B cell (primary cell): Measurements from ENCODE around the gene WDR12. TPM values are rescaled to one million over a fixed set of nuclear protein-coding genes. Genes with fewer than 3 reads are reported as not detected.

Source experiments
- ATAC-seq: fragments of 200-7000 bp; cut with Tn5 transposase; one replicate; pipeline ENCODE4 v1.10.0; 2021; ENCODE audit warnings: low read depth, mild to moderate bottlenecking, moderate number of reproducible peaks, moderate library complexity
- CTCF ChIA-PET: fragments of 350-600 bp; sonication (Branson Sonifier 250); formaldehyde crosslinking; loops from one replicate; lab custom pipeline; 2021; ENCODE audit warnings: antibody characterized with exemption, inconsistent platforms; lab: Charles Lee
- POLR2A ChIA-PET: fragments of 350-600 bp; sonication (Branson Sonifier 250); formaldehyde crosslinking; loops from one replicate; lab custom pipeline; 2021; ENCODE audit warnings: antibody characterized with exemption; lab: Charles Lee
- DNase-seq: peaks from one replicate; pipeline ENCODE4 v3.0.0; 2013
- H2AFZ ChIP-seq: 2 replicates; pipeline ENCODE4 v1.6.1; 2012; ENCODE audit warnings: mild to moderate bottlenecking, low read depth, low read length; ENCODE audit not compliant: insufficient read depth, poor library complexity, severe bottlenecking
- H3K27ac ChIP-seq, 2 donors: 1 replicate in 1 of 2; 2 replicates in 1 of 2; pipeline ENCODE4 v1.5.1; 2012 to 2013; ENCODE audit warnings: low read length in 2 of 2, mild to moderate bottlenecking in 2 of 2, moderate library complexity in 1 of 2
- H3K27me3 ChIP-seq, 4 experiments: fragments of 200-600 bp in 1 of 4; sonication (generic) in 1 of 4; replicated peaks in 1 of 4; 1 replicate in 2 of 4; 2 replicates in 2 of 4; pipeline versions ENCODE4 v1.6.1 to v1.7.0; 2013 to 2016; ENCODE audit warnings: low read length in 3 of 4, mild to moderate bottlenecking in 2 of 4, mixed read lengths in 1 of 4, moderate library complexity in 1 of 4; ENCODE audit not compliant: insufficient read depth in 4 of 4, control insufficient read depth in 3 of 4; ENCODE audit errors: control extremely low read depth in 1 of 4
- H3K36me3 ChIP-seq, 2 experiments: replicated peaks in 1 of 2; 1 replicate in 1 of 2; 2 replicates in 1 of 2; pipeline versions ENCODE4 v1.6.1 to v1.7.1; 2013; ENCODE audit warnings: low read length in 1 of 2; ENCODE audit not compliant: insufficient read depth in 2 of 2, control insufficient read depth in 1 of 2; ENCODE audit errors: control extremely low read depth in 1 of 2, extremely low read depth in 1 of 2
- H3K4me1 ChIP-seq, 2 donors: fragments of 200-600 bp in 1 of 2; sonication (generic) in 1 of 2; 1 replicate in 1 of 2; 2 replicates in 1 of 2; pipeline versions ENCODE4 v1.5.1 to v1.6.1; 2013 to 2017; ENCODE audit warnings: low read length in 2 of 2; ENCODE audit not compliant: control insufficient read depth in 2 of 2, insufficient read depth in 2 of 2
- H3K4me2 ChIP-seq: replicated peaks from 2 replicates; pipeline ENCODE3; 2012; ENCODE audit warnings: mild to moderate bottlenecking, low read depth, low read length; ENCODE audit not compliant: poor library complexity, severe bottlenecking
- H3K4me3 ChIP-seq, 5 experiments: fragments of 200-600 bp in 1 of 5; sonication (generic) in 1 of 5; 1 replicate in 3 of 5; 2 replicates in 2 of 5; pipeline versions ENCODE4 v1.5.1 to v1.7.0; 2011 to 2016; ENCODE audit warnings: low read length in 4 of 5, mild to moderate bottlenecking in 4 of 5, low read depth in 2 of 5, control low read depth in 1 of 5, moderate library complexity in 1 of 5; ENCODE audit not compliant: insufficient read depth in 1 of 5; ENCODE audit errors: control extremely low read depth in 1 of 5, extremely low read depth in 1 of 5
- H3K79me2 ChIP-seq: fragments of 200-600 bp; sonication (generic); one replicate; pipeline ENCODE4 v1.6.0; 2016; ENCODE audit warnings: low read length; ENCODE audit not compliant: control insufficient read depth, insufficient read depth
- H3K9ac ChIP-seq: fragments of 200-600 bp; sonication (generic); 2 replicates; pipeline ENCODE4 v1.6.1; 2017; ENCODE audit warnings: mild to moderate bottlenecking, low read length, moderate library complexity
- H3K9me3 ChIP-seq, 3 donors: one replicate each; pipeline versions ENCODE4 v1.6.1 to v1.7.1; 2013; ENCODE audit warnings: low read length in 2 of 3; ENCODE audit not compliant: control insufficient read depth in 2 of 3, insufficient read depth in 1 of 3; ENCODE audit errors: control extremely low read depth in 1 of 3
- H4K20me1 ChIP-seq: 2 replicates; pipeline ENCODE4 v1.6.0; 2012; ENCODE audit warnings: mild to moderate bottlenecking, low read length; ENCODE audit not compliant: insufficient read depth, control insufficient read depth, poor library complexity, severe bottlenecking
- H3K27ac Mint-ChIP-seq: one replicate; pipeline ENCODE4 v1.8.0; 2021; ENCODE audit warnings: mixed read lengths
- H3K27me3 Mint-ChIP-seq: one replicate; pipeline ENCODE4 v1.8.0; 2021; ENCODE audit warnings: mixed read lengths
- H3K4me1 Mint-ChIP-seq: one replicate; pipeline ENCODE4 v1.8.0; 2021; ENCODE audit warnings: mixed read lengths
- H3K4me3 Mint-ChIP-seq: one replicate; pipeline ENCODE4 v1.8.0; 2021; ENCODE audit warnings: mixed read lengths
- H3K9me3 Mint-ChIP-seq: one replicate; pipeline ENCODE4 v1.8.0; 2022; ENCODE audit warnings: mixed read lengths; ENCODE audit not compliant: insufficient read depth
- CTCF ChIP-seq: fragments of 200-600 bp; IDR thresholded peaks from one replicate; pipeline ENCODE4 v1.8.0; 2022; ENCODE audit warnings: antibody characterized with exemption, mild to moderate bottlenecking
- EZH2 ChIP-seq: IDR thresholded peaks from 2 replicates; pipeline ENCODE4 v1.6.1; 2012; ENCODE audit warnings: borderline replicate concordance, low read depth, mild to moderate bottlenecking, moderate library complexity, low read length; ENCODE audit not compliant: insufficient read depth, poor library complexity, severe bottlenecking
- whole genome bisulfite sequencing: methylation state at CpG from one replicate; pipeline ENCODE4 v1.1.5; 2013; ENCODE audit warnings: missing lambda C conversion rate; ENCODE audit not compliant: insufficient coverage; 5-methylcytosine and 5-hydroxymethylcytosine counted together
- intact Hi-C: fragments of 100-400 bp; cut with micrococcal nuclease; formaldehyde crosslinking; loops from one replicate; pipeline ENCODE4 v1.10.0; 2022
- polyA plus RNA-seq: library from polyadenylated mRNA; depleted of rRNA; stranded (reverse); fragments of >200 nt; gene quantifications from 2 replicates; pipeline ENCODE4 v1.2.3, GENCODE V29; 2012
- total RNA-seq, 2 donors: library from RNA; stranded (reverse); fragments of 120-200 nt in 1 of 2; gene quantifications; 1 replicate in 1 of 2; 2 replicates in 1 of 2; pipeline versions ENCODE4 v1.2.3 to v1.2.4, GENCODE V29; 2013 to 2022

WDR12 gene
- total and polyA plus RNA-seq, 2 donors (not counting 1 experiment from before 2014, with no cell fraction given) = 7.1 to 20.8 TPM

- no peak overlapping the region for H3K27ac Mint-ChIP-seq
- Histone ChIP-seq H3K9ac (no peak overlapping the region), H3K27me3 (no peaks in the 10 kb centered on the region), H3K4me3 (no peak overlapping the region), H3K79me2 (no peaks in the 10 kb centered on the region), H2AFZ (no peak overlapping the region), H3K4me2 (no peak overlapping the region), H3K27ac (no peak overlapping the region), H3K9me3 (no peaks in the 10 kb centered on the region), H3K4me1 (no peaks in the 10 kb centered on the region), H4K20me1 (no peaks in the 10 kb centered on the region), H3K36me3 (peaks cover 8 to 13% of the 10 kb centered on the region in 2 experiments)
- no peak for TF ChIP-seq EZH2
- TF ChIP-seq CTCF = no peak
- H3K27me3 Mint-ChIP-seq = no peaks in the 10 kb centered on the region
- intact Hi-C loops = no loop called here
- ATAC-seq (no peak), DNase-seq (no peak)
- H3K9me3 Mint-ChIP-seq = no peaks in the 10 kb centered on the region
- WGBS = no CpG with 5 or more reads among the region's 3 CpGs
- CTCF ChIA-PET = no interaction called here
- H3K4me3 Mint-ChIP-seq = no peak overlapping the region
- POLR2A ChIA-PET = no interaction called here
- H3K4me1 Mint-ChIP-seq = no peaks in the 10 kb centered on the region
These were observed 27.5 kb upstream of the WDR12 start for GRCh38 chr2:202938960-202939359.

- no peak overlapping the region for H2AFZ ChIP-seq
- H3K79me2 ChIP-seq = no peaks in the 10 kb centered on the region
- Mint-ChIP-seq H3K9me3 (no peaks in the 10 kb centered on the region), H3K4me3 (no peak overlapping the region), H3K27me3 (no peaks in the 10 kb centered on the region), H3K4me1 (no peaks in the 10 kb centered on the region), H3K27ac (no peak overlapping the region)
- no peak overlapping the region for H3K4me3 ChIP-seq
- WGBS = 94% methylated on average over 2 of the region's 2 CpGs
- H3K4me1 ChIP-seq = no peaks in the 10 kb centered on the region
- no peak overlapping the region for H3K9ac ChIP-seq
- no peaks in the 10 kb centered on the region for H3K9me3 ChIP-seq
- ChIA-PET CTCF (no interaction called here), POLR2A (no interaction called here)
- DNase-seq (no peak), ATAC-seq (no peak)
- H3K27me3 ChIP-seq = no peaks in the 10 kb centered on the region
- H3K4me2 ChIP-seq = no peak overlapping the region
- no peaks in the 10 kb centered on the region for H4K20me1 ChIP-seq
- H3K36me3 ChIP-seq = peaks cover 4 to 8% of the 10 kb centered on the region in 2 experiments
- TF ChIP-seq CTCF (no peak), EZH2 (no peak)
- H3K27ac ChIP-seq = no peak overlapping the region
- intact Hi-C loops = no loop called here
These were observed 23.0 kb upstream of the WDR12 start for GRCh38 chr2:202934456-202934855.
